GM21526 (cell line): ENCODE data around the gene NR1H2.
"Not testable (repeated sequence)": the region's sequence is repeated elsewhere in the genome, so short reads cannot be mapped to it uniquely, and the experiment has no call there.

ENCODE experiments used
- ATAC-seq: cut with Tn5 transposase; IDR thresholded peaks from one replicate; pipeline ENCODE4 v1.9.1; 2021; ENCODE audit warnings: moderate library complexity; ENCODE audit not compliant: unreplicated experiment, low FRiP score

The NR1H2 gene

GRCh38 chr19:50344661-50345318 is 31.5 kb upstream of the NR1H2 start:
- no peak for ATAC-seq

- ATAC-seq, result peak; percentile 45
Measured at GRCh38 chr19:50347089-50347581, 29.1 kb upstream of the NR1H2 start.

GRCh38 chr19:50349277-50350057 is 26.8 kb upstream of the NR1H2 start:
- ATAC-seq, result no peak

GRCh38 chr19:50352242-50352641 is 24.0 kb upstream of the NR1H2 start:
- ATAC-seq, result no peak

DNA sequence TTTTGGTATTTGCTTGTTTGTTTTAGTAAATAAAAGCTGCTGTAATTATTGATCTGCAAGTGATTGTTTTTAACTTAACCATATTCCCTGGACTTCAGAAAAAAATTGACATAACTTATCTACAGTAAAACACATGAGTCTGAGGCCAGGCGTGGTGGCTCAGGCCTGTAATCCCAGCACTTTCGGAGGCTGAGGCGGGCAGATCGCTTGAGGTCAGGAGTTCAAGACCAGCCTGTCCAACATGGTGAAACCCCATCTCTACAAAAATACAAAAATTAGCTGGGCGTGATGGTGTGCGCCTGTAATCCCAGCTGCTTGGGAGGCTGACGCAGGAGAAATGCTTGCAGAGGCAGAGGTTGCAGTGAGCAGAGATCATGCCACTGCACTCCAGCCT is 22.8 kb upstream of the NR1H2 start:
- not testable (repeated sequence) for ATAC-seq

- no peak for ATAC-seq
Measured at GRCh38 chr19:50356691-50357177, 19.5 kb upstream of the NR1H2 start.

DNA sequence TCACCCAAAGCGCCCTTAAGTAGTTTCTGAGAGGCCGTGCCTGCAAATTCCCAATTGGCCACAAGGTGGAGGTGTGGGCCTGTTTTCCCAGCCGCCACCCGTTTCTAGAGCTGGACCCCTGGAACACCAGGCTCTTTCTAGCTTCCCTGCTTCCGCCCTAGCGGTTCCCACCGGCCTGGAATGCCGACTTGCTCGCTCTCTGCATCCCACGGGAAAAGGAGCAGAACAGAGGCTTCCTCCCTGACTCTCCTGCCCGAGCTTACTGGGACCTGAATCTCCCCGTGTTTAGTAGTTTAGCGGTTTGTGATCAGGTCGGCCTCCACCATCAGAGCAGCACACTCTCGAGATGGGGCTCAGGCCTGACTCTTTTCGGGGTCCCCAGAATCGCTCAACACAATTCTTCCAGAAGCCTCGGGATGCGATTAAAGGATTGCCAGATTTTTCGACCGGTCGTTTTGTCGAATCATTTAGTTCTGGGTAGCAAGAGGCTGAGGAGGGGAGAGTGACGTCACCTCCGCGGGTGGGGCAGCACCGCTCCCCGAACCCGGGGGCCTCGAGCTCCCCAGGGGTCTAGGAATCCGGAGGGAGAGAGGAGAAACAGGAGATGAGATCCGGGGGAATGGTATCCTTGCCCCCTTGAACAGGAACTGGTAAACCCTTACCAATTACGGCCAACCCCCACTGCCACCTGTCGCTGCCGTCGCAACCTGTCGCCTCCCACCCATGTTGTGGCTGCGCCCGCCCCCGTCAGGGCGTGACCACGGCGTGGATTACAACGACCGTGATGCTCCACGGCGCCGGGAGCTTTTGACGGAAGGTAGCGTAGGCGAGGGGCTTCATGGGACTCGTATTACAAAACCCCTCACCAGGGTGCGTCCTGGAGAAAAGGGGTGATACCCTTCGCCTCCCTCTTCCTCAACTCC is 18.8 kb upstream of the NR1H2 start:
- ATAC-seq, result no peak

- no peak for ATAC-seq
Measured at GRCh38 chr19:50358483-50359327, 17.6 kb upstream of the NR1H2 start.

GRCh38 chr19:50359328-50359818 is 16.9 kb upstream of the NR1H2 start:
- no peak for ATAC-seq

DNA sequence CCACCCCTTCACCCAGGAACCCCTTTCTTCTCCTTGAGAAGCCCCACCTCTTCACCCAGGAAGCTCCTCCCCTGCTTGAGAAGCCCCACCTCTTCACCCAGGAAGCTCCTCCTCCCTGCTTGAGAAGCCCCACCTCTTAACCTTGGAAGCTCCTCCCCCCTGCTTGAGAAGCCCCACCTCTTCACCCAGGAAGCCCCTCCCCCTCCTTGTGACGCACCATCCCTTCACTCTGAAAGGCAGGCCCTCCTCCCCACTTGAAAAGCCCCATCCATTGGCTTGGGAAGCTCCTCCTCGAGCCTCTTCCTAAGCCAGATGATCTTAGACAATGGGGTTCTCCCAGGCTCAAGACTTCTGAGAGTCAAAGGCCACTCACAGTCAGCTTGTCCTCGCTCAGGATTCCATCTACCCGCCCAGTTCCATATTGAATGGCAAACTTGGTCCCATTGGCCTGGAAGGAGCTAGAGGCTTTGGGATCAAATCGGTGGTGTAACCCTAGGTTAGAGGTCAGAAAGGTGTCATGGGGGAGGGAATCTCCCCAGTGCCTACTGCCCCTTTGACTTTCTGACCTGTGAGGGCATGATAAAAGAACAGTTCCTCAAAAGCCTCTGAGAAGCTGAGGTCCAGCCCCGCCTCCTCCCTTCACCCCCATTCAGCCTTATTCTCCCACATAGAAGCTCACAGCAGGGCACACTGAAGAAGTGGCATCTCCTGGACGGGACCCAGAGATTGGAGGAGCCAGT is 14.8 kb upstream of the NR1H2 start:
- ATAC-seq, result no peak

DNA sequence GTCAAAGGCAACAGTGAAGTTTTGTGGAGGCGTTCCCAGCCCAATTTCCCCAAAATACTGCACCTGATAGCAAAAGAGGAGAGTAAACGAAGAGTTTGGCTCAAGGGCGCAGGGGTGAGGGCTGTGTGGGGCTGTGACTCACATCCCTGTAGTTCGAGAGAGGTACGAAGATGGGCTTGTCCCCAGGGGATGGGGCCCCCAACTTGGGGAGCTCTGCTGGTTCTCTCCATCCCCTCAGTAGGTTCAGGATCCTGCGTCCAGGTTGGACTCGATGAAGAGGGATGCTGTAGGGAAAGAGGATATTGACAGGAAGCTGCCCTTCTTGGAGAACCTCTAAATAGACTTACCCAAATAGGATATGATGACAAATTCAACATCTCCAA is 14.2 kb upstream of the NR1H2 start:
- ATAC-seq, result no peak

GRCh38 chr19:50362656-50363424 is 13.4 kb upstream of the NR1H2 start:
- no peak for ATAC-seq

DNA sequence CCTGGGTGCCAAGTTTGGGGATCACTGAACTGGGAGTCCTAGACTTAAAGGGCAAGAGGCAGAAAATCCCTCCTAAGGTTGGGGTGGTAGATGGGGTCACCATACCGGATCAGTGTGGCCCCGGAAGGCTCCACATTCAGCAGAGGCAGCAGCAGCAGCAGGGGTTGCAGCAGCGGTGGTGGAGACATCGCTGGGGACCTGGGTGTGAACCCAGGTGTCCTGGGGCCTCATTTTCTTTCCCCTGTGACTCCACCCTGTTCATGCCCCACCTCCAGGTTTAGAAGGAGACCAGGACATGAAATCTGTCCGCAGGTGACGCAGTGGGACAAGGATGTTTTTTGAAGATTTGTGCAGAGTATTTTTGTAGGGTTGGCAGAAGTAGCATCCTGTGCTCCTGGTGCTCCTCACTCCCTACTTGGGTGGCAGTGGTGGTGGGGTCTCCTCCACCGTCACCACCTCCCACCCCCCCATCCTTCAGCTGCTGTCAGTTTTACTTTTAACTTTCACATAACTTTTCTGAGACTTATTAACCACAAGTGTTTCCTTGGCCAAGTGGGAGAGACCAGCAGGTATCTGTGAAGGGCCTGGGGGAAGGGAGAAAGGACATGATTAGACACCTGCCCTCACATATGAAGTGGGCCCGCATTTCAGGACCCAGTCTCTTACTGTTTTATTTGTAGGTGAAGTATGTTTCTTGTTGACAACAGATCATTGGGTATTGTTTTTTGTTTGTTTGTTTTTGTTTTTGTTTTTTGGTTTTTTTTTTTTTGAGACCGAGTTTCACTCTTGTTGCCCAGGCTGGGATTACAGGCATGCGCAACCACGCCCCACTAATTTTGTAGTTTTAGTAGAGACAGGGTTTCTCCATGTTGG is 10.6 kb upstream of the NR1H2 start, which contains the start of gene NAPSA:
Gene NAPSA, minus strand, starts transcription at position 206 of the 873 bp plus-strand sequence. Its CDS starts 18 bp downstream, at position 188.
- ATAC-seq, result no peak

DNA sequence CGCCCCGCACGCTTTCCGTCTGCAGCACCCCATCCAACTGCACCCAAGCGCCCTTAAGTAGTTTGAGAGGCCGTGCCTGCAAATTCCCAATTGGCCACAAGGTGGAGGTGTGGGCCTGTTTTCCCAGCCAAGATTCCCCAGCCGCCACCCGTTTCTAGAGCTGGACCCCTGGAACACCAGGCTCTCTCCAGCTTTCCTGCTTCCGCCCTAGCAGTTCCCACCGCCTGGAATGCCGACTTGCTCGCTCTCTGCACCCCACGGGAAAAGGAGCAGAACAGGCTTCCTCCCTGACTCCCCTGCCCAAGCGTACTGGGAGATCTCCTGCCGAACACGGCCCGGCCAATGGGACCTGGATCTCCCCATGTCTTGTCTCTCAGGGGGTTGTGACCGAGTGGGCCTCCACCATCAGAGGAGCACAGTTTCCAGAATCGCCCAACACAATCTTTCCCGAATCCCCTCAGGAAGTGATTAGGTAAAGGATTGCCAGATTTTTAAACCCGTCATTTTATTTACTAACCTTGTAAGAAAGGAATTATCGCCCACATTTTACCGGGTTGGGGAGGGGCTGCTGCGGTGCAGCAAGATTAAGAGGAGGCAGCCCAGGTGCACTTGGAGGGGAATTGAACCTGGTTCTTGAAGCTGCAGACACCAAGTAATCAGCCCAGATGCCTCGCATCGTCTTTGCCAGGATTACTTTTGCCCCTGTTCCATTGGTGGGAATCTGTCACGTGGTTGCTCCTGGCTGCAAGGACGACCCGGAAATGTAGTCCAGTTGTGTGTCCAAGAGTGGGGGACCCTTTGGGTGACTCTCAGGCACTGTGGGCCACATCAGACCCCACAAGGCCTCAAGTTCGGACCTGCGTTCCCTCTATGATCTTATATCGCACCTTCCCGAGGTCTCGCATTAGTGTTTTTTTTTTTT is 7.3 kb upstream of the NR1H2 start:
- ATAC-seq, result no peak

GRCh38 chr19:50371914-50372475 is 4.3 kb upstream of the NR1H2 start:
- no peak for ATAC-seq

GRCh38 chr19:50377051-50377461 is 799 bp downstream of the NR1H2 start:
- ATAC-seq, result no peak
